VCaP (cell line): Measurements from ENCODE around the gene PRICKLE2.

ENCODE experiments used
- H3K27ac ChIP-seq: fragments of 450-650 bp; 2 replicates; pipeline ENCODE4 v1.5.1; 2017
- CTCF ChIP-seq: fragments of 450-650 bp; conservative IDR thresholded peaks from 2 replicates; pipeline ENCODE4 v1.5.1; 2017; ENCODE audit warnings: mild to moderate bottlenecking, moderate library complexity

PRICKLE2 gene

GRCh38 chr3:64134882-64135281, 90.4 kb downstream of the PRICKLE2 start:
- H3K27ac ChIP-seq, result no peak overlapping the region
- no peak for TF ChIP-seq CTCF

- TF ChIP-seq CTCF, result no peak
- H3K27ac ChIP-seq, result no peak overlapping the region; the same call in 1 of the 2 replicates
These were observed 91.3 kb downstream of the PRICKLE2 start for GRCh38 chr3:64133987-64134386.

GRCh38 chr3:64133272-64133671, 92.0 kb downstream of the PRICKLE2 start:
- peak overlapping the region; percentile 28; the same call in 1 of the 2 replicates for H3K27ac ChIP-seq
- no peak for TF ChIP-seq CTCF

GRCh38 chr3:64131725-64132469, 93.4 kb downstream of the PRICKLE2 start:
- no peak overlapping the region for H3K27ac ChIP-seq
- no peak for TF ChIP-seq CTCF

- TF ChIP-seq CTCF, result no peak
These were observed 94.8 kb downstream of the PRICKLE2 start for GRCh38 chr3:64130436-64130835.

GRCh38 chr3:64129581-64129980, 95.7 kb downstream of the PRICKLE2 start:
- no peak for TF ChIP-seq CTCF
- H3K27ac ChIP-seq, result no peak overlapping the region

More at GRCh38 chr3:64130436-64130835, 94.8 kb downstream of the PRICKLE2 start:
- no peak overlapping the region for H3K27ac ChIP-seq

- TF ChIP-seq CTCF, result no peak
- no peak overlapping the region for H3K27ac ChIP-seq
These were observed 96.2 kb downstream of the PRICKLE2 start for GRCh38 chr3:64129106-64129505.
